GM10266 (cell line): ENCODE data around the gene ACSL3.

Experiments used
- DNase-seq: peaks from one replicate; pipeline ENCODE4 v3.0.0; 2012; ENCODE audit errors: extremely low spot score
- CTCF ChIP-seq: IDR thresholded peaks from 2 replicates; pipeline ENCODE4 v1.5.1; 2012; ENCODE audit warnings: mild to moderate bottlenecking, low read depth; ENCODE audit not compliant: control insufficient read depth, insufficient read depth; ENCODE audit errors: missing control alignments

Gene ACSL3

GRCh38 chr2:222935688-222936298 is 75.0 kb downstream of the ACSL3 start:
- TF ChIP-seq CTCF = no peak

GRCh38 chr2:222936705-222937104 is 75.9 kb downstream of the ACSL3 start:
- DNase-seq = no peak
- TF ChIP-seq CTCF = no peak

More at GRCh38 chr2:222935688-222936298, 75.0 kb downstream of the ACSL3 start:
- DNase-seq = no peak

- no peak for TF ChIP-seq CTCF
- no peak for DNase-seq
Observed at GRCh38 chr2:222938327-222938726, 77.5 kb downstream of the ACSL3 start.

GRCh38 chr2:222939208-222939856 is 78.5 kb downstream of the ACSL3 start:
- peak; percentile 76 for TF ChIP-seq CTCF
- peak; percentile 27 for DNase-seq

- no peak for TF ChIP-seq CTCF
- no peak for DNase-seq
Observed at GRCh38 chr2:222939979-222940378, 79.1 kb downstream of the ACSL3 start.

GRCh38 chr2:222941510-222942032 is 80.7 kb downstream of the ACSL3 start:
- no peak for TF ChIP-seq CTCF
- no peak for DNase-seq

- no peak for DNase-seq
- TF ChIP-seq CTCF = no peak
Observed at GRCh38 chr2:222942561-222942960, 81.7 kb downstream of the ACSL3 start.
